GM19463 (cell line): ENCODE data around the gene THBS1.

ENCODE experiments used
- ATAC-seq: cut with Tn5 transposase; IDR thresholded peaks from one replicate; pipeline ENCODE4 v1.9.1; 2021; ENCODE audit warnings: mild to moderate bottlenecking, moderate library complexity; ENCODE audit not compliant: unreplicated experiment

THBS1 gene

DNA sequence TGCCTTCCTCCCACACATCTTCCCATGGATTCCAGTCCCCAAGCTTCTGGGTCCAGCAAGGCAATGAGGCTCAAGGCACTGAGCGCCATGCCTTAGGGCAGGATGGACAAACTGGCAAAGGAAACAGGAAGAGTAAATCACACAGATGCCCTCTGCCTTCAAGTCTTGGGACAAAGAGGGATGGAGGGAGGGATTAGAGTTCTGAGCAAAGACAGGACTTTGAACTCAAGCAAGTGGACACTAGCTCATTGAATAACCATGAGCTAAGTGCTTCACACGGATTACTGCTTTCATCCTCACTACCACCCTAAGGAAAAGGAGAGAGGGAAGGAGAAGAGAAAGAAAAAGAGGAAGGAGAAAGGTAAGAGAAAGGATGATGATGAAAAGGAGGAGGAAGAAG is 7.6 kb upstream of the THBS1 start:
- ATAC-seq = no peak

- ATAC-seq = no peak
Measured at GRCh38 chr15:39573844-39574243, 7.0 kb upstream of the THBS1 start.

DNA sequence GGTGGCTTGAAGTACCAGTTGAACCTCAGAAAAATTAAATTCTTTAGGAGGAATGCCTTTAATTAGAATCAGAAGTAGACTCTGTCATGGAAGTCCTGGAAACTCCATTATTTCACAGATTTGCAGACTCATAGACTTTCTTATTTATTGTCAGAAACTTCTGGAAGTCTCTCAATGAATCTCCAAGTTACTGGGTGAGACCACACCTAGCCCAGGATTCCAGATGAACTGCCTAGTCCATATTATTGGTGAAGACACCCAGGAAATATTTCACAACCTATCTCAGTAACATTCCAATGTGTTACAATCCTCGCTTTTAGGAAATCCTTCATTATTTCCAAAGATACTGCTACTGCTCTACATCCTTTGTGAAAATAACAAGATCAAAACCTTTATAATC is 6.5 kb upstream of the THBS1 start:
- ATAC-seq = no peak

DNA sequence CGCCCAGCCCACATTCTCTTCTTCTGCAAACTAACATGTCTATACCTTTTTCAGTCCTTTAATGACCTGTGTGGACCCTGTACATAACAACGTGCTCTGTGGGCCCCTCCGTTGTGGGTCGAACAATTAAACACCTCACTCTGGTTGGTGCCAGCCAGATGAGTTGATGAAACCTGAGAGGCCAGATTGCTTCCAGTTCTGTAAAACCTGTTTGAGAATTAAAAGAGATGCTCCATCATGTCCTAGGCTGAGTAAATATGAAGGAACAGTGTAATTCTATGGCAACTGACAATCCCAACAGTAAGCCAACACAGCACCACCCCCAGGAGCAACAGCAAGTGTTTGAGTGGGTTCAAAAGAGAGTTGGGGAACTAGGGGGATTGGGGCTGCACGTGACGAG is 5.7 kb upstream of the THBS1 start:
- ATAC-seq = no peak

GRCh38 chr15:39578851-39579486 is 1.9 kb upstream of the THBS1 start:
- no peak for ATAC-seq

GRCh38 chr15:39579487-39580116 is 1.3 kb upstream of the THBS1 start:
- ATAC-seq = no peak

GRCh38 chr15:39580117-39580484 is 778 bp upstream of the THBS1 start:
- ATAC-seq = peak; percentile 77

- ATAC-seq = no peak
Measured at GRCh38 chr15:39581242-39581792, 438 bp downstream of the THBS1 start.

DNA sequence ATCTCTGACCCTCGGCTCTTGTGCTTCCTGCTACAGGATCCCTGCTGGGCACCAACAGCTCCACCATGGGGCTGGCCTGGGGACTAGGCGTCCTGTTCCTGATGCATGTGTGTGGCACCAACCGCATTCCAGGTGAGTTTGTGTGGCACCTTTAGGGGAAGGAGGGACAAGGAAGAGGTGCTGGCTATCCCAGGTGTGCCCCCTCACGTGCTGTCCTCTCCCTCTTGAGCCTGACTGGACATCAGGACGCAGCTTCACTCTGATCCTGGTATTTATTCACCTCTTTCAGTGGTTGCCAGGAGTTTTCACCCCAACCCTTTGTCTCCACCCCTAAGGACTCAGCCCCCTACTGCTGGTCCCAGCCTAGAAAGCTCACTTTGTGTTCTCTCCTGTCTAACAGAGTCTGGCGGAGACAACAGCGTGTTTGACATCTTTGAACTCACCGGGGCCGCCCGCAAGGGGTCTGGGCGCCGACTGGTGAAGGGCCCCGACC is 960 bp downstream of the THBS1 start:
- no peak for ATAC-seq

GRCh38 chr15:39582286-39582976 is 1.6 kb downstream of the THBS1 start:
- ATAC-seq = no peak

DNA sequence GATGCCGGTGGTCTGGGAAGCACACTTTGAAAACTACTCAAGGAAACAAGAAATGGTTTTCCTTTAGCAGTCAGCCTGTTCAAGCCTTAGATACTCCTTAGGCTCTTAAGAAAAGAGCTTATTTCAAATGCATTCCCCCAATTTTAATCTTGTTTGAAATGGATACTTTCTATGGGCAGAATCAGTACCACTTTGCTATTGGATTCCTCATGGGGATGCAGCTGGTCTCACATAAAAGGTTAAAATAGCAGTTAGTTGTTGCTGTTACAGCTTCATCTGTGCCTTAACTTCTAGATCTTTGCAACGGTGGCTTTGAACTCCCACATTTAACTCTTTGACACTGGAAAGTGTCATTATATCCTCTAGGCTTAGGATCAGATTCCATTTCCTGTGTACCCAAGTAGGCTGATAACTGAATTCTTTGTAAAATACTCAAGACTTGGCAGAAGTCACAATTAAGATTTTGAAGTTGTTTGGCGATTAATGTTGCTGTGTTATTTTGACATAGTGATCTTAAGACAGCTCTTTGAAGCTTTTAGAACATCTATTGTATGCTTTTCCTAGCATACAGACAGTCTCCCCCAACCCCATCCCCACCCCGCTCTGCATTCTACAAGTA is 2.2 kb downstream of the THBS1 start:
- ATAC-seq = no peak

- no peak for ATAC-seq
Measured at GRCh38 chr15:39583596-39584265, 2.9 kb downstream of the THBS1 start.

DNA sequence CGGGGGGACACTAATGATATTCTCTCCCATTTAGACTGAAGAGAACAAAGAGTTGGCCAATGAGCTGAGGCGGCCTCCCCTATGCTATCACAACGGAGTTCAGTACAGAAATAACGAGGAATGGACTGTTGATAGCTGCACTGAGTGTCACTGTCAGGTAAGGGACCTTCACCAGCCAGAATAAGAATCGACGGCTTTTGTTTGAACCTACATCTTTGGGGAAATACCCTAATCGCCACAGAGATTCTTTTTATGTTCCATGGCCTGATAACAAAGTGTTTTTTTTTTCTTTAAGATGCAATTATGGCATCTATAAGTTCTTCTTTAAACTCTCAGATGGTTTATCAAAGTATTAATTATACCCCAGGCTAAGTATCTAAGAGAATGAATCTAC is 3.4 kb downstream of the THBS1 start:
- ATAC-seq = no peak

DNA sequence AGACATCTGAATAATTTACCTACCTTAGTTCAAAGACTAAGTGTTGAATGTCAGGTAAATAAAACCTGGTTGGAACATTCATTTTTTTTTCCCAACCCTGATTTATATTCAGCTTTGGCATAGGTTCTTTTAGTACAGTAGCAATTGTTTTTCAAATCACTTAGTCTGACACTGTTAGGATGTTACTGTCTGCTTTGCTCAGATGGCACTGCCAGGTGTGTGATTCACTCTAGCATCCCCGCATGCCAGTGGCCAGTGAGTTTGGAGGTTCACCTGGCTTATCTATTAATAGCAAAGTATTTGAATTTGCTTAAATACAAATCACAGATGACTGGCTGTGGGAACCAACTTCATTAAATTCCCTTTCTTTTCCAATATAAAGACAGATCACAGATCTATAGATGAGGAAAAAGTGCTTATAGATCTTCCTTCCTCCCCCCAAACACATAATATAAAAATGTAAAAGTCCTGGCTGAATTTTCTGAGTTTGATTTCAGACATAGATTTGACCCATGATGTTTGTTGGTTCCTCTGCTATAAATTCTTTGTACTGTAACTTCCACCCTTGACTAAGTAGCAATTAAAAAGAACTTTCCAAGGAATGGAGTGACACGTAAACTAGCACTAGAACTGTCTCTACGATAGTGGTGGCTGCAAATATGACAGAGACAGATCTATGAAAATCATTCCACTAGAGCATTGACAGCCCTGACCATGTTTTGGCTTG is 3.9 kb downstream of the THBS1 start:
- no peak for ATAC-seq

GRCh38 chr15:39585389-39585841 is 4.5 kb downstream of the THBS1 start:
- no peak for ATAC-seq

DNA sequence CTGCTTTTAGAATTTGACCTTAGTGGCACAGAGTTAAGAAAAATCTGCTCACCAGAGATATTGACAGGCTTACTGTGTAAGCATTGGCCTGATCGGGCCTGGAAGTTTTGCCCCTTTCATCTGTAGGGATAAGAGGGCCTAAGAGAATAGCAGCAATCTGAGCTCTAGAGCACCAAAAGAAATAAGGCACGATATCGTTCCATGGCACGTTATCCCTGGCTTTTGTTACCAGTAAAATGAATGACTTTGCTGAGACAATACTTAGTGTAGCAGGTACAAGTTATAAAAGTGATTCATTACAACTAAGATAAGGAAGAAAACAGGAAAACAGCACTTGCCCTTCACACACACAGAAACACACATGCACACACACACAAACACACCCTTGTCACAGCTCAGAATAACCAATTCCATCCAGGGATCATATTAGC is 5.0 kb downstream of the THBS1 start:
- ATAC-seq = no peak

- no peak for ATAC-seq
Measured at GRCh38 chr15:39586387-39587095, 5.7 kb downstream of the THBS1 start.

GRCh38 chr15:39587096-39587721 is 6.3 kb downstream of the THBS1 start:
- ATAC-seq = no peak
